Stimulated activated naive CD4-positive, alpha-beta T cell (primary cell): ENCODE data around the gene SCARF2.
"Not testable (repeated sequence)": the region's sequence is repeated elsewhere in the genome, so short reads cannot be mapped to it uniquely, and the experiment has no call there.

ENCODE experiments used
- DNase-seq, 6 experiments: peaks; one replicate each; lab custom pipeline; 2025; lab: John Stamatoyannopoulos, UW

SCARF2 gene

DNA sequence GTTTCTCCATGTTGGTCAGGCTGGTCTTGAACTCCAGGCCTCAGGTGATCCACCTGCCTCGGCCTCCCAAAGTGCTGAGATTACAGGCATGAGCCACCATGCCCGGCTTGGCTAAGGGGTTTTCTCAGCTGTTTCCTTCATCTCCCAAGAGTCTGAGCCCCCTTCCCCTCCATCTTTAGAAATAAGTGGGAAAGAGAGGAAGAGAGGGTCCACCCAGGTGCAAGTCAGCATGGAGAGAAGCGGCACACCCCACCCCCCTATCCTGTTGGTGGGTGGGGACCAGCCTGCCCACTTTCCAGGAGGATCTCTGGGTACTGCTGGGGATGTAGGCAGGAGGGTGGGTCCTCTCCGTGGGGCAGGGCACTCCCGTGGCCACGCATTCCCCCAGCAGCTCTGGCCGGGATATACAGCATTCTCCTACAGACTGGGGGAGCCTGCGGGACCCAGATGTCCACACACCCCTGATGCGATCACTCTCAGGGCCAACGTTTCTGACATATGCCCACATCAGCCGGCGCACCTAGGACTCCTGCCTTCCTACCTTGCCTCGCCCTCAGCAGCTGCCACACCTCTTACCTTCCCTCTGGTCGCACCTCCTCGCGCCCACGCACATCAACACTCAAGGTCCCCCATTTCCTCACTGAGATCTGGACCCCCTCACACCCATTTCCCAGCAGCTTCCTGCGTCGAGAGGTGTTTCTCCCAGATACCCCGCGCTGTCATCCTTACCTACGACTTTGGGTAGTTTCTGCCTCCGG lies 8.9 kb downstream of the SCARF2 start:
- no peak for DNase-seq

- DNase-seq = no peak
Measured at GRCh38 chr22:20427945-20428417, 9.6 kb downstream of the SCARF2 start.

DNA sequence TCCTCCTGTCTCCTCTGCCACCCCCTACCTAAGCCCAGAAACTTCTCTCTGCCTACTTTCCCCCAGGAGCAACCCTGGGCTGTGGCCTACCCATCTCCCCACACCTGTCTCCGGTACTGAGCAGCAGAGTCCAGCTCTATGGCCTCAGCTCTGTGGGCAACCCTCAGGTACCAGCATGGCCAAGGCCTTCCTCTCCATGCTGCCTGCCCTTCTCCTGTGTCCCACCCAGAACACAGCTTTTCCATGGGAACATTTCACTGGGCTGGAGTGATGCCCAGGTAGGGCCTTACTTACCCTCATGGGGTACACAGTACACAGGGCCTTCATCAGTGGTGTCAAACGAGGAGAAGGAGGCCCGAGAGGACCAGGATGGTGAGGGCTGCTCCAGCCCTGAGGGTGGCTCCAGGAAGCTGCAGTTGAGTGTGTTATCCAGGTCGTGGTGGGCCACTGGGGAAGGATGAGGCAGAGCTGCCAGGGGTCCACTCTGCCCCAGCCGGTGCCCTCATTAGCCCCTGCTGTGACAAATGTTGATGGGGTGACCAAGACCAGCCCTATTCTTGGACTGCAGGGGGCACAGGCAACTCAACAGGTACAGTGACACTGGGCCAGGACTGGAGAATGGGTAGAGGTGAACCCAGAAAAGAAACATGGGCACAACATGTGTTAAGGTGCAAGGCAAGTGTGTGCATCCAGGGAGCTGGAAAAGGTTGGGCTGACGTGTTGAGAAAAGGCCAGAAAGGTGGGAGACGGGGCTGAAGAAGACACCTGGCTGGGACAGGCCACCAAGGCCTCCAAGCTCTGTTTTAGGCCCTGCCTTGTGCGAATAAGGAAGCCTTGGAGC lies 10.3 kb downstream of the SCARF2 start:
- DNase-seq = no peak

- no peak for DNase-seq
Measured at GRCh38 chr22:20426259-20426615, 11.4 kb downstream of the SCARF2 start.

GRCh38 chr22:20425566-20426258 lies 11.9 kb downstream of the SCARF2 start:
- DNase-seq = no peak

DNA sequence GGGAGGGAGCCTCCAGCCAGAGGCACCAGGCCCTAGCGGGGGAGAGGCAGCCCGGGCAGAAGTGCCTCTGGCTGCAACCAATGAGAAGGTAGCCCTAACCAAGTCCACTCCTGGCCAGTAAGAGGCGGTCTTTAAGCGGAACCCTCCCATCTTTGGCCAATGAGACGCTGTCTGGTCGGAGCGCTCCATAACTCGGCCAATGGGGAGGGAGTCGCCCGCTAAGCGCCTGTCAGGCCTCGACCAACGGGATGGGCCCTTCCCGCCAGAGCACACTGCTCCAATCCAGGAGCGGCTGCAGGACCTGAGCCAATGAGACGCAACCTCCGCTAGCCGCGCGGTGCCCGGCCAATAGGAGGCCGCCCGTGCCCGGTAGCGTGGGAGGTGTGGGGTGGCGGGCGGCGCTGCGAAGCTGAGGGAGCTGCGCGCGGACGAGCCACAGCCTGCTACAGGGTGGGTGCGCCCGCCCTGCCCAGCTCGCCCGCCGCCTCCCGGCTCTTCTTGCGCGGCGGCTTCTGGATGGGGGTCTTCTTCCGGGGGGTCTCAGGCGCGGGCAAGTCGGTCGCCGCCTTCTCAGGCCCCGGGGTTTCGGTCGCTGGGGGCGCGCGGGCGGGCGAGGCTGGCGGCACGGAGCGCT lies 12.6 kb downstream of the SCARF2 start:
- peak in 1 of 6 experiments; percentile 30 for DNase-seq

DNA sequence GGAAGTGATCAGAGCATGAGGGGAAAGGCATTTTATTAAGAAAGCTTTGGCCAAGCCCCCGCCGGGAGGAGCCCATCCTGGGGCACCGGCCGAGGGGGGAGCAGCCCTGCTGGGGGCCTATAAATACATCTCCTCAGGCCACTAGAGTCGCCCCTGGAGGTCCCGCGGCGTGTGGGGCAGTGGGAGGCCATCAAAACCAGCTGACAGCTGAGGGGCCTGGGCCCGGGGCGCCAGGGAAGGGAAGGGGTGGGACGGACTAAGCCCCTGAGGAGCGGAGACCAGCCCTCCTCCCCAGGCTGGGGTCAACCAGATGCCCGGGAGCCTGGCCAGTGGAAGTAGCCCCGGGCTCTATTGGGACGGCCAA lies 13.1 kb downstream of the SCARF2 start:
- DNase-seq = no peak

DNA sequence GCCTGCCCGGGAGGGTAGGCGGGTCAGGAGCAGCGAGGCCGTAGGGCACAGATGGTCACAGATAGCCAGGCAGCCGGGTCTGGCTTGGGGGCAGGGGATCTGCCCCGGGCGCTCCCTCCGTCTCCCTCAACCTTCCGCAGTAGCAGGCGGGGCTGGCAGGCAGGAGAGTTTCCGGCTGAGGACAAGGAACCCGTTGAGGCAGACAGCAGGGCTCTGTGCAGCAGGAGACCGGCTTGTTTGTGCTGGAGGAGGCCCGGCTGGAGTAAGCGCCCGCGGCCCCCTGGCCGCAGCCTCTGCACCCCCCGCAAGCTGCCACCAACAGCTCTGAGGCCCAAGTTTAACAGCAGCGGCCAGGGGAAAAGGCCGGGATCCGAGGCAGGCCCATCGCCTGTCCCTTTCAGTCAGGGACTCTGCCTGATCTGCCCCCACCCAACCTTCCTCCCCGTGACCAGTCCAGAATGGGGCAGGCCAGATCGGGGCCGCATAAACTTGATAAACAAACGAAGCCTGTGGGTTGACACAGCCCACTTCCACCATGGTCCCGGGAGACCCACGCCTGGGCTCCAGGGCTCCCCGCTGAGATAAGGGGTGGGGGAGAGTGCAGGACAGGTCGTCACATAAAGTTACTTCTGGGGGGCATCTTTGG lies 13.6 kb downstream of the SCARF2 start:
- DNase-seq = no peak

DNA sequence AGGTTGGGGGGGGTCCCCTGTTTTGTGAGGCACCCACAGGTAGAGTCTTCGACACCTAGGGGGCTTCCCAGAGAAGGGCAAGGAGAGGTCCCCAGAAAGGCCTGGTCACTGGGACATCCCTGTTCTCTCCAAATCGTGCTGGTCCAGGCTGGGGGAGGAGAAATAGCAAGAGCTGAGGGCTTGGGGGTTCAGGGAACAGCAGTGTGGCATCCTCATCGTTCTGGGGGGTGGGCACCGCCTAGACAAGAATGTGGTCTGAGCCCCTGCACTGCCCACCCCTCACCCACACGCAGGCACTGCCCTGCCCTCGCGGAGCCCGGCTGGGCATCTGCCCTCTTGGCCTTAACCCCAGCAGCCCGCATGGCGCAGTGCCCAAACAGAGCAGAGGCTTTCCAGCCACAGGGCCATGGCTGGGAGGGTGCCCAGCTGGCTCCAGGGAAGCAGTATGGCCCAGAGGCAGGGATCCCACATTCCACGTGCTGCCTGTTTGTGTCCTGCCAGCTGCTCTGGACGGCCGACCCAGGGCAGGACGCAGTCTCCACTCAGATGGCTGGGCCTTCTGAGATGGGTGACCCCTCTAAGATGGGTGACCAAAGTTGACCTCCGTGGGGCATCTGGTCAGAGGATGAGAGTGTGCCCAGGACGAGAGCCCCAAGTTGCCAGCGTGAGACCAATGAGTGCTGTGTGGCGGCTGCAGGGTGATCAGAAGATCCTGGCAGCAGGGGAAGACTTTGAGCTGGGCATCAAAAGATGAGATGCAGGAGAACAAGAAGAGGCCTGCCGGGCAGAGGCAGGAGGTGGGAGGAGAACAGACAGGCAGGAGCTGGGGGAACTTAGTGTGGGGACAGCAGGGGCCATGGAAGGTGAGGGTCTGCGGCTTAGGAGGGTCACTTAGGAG lies 14.4 kb downstream of the SCARF2 start:
- DNase-seq = no peak

GRCh38 chr22:20422271-20423007 lies 15.2 kb downstream of the SCARF2 start:
- no peak for DNase-seq

GRCh38 chr22:20421507-20421874 lies 16.1 kb downstream of the SCARF2 start:
- DNase-seq = no peak

GRCh38 chr22:20420157-20420842 lies 17.3 kb downstream of the SCARF2 start:
- DNase-seq = no peak

DNA sequence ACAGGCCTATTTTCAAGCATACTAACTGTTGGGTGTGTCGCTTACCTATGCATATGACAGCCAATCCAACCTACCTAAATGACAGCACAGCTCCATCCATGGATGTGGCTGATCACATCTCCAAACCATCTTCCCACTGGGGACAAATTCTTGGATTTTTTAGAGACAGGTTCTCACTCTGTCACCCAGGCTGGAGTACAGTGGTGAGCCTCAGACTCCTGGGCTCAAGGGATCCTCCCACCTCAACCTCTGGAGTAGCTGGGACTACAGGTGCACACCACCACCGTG lies 18.0 kb downstream of the SCARF2 start:
- DNase-seq = no peak

DNA sequence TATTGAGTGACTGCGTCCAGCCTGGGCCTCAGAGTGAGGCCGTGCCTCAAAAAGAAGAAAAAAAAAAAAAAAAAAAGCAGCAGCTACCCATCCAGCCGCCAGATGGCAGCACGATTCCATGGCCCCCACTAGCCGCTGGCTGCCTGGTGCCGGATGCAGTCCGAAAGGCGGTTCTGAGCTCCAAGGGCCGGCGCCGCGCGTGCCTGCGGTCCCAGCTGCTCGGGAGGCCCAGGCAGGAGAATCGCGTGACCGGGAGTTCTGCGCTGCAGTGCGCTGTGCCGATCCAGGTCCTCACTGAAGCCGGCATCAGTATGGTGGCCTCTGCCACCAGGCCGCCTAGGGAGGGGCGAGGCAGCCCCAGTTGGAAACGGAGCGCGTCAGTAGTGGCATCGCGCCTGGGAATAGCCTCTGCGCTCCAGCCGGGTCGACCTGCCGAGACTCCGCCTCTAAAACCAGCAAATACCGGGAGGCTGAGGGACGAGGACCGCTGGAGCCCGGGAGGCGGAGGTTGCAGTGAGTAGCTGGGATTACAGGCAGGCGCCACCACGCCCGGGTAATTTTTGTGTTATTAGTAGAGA lies 19.3 kb downstream of the SCARF2 start:
- peak; percentile 35 to 80 (median 70) for DNase-seq

- DNase-seq = not testable (repeated sequence)
Measured at GRCh38 chr22:20415699-20416098, 21.9 kb downstream of the SCARF2 start.

- DNase-seq = not testable (repeated sequence)
Measured at GRCh38 chr22:20415241-20415640, 22.4 kb downstream of the SCARF2 start.

DNA sequence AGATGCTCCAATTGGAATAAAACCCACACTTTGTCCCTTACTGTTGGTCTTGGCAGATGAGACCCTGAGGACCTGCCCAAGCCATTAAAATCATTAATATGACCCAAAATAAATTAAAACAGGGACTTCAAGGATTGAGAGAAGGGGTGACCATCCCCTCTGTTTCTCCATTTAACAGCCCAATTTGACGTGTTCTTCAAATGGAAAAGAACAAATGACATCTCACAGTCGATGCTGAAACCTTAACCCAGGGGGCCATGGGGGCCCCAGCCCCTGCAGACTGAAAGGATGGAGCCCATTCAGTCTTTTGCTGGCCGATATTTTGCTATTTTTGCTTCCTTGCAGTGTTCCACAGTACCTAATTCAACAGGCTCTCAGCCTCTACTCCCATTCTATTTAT lies 23.2 kb downstream of the SCARF2 start:
- no peak for DNase-seq

GRCh38 chr22:20414059-20414440 lies 23.6 kb downstream of the SCARF2 start:
- no peak for DNase-seq
